DOHH2 (cell line): Measurements from ENCODE around the gene TMPRSS4.

Experiments
- H3F3A ChIP-seq: fragments of 200-600 bp; sonication (generic), shearing (Covaris generic); 2 replicates; pipeline ENCODE4 v1.6.0; 2016; ENCODE audit warnings: antibody characterized with exemption, mild to moderate bottlenecking; ENCODE audit not compliant: control insufficient read depth, insufficient read depth
- H3K27ac ChIP-seq: fragments of 200-600 bp; sonication (generic); 2 replicates; pipeline ENCODE4 v1.5.1; 2014; ENCODE audit warnings: low read depth, mild to moderate bottlenecking, low read length, moderate library complexity
- H3K27me3 ChIP-seq: fragments of 200-600 bp; sonication (generic); 2 replicates; pipeline ENCODE4 v1.6.1; 2014; ENCODE audit warnings: mild to moderate bottlenecking, low read length, mixed read lengths; ENCODE audit not compliant: control insufficient read depth
- H3K36me3 ChIP-seq: fragments of 200-600 bp; sonication (generic); 2 replicates; pipeline ENCODE4 v1.6.1; 2014; ENCODE audit warnings: mild to moderate bottlenecking, low read length, moderate library complexity, mixed read lengths; ENCODE audit not compliant: control insufficient read depth
- H3K4me1 ChIP-seq: fragments of 200-600 bp; sonication (generic); 2 replicates; pipeline ENCODE4 v1.6.1; 2014; ENCODE audit warnings: mild to moderate bottlenecking, low read length, mixed read lengths; ENCODE audit not compliant: control insufficient read depth
- H3K4me2 ChIP-seq: fragments of 200-600 bp; sonication (generic); 2 replicates; pipeline ENCODE4 v1.6.0; 2014; ENCODE audit warnings: mild to moderate bottlenecking, low read length, moderate library complexity
- H3K4me3 ChIP-seq: fragments of 200-600 bp; sonication (generic); 2 replicates; pipeline ENCODE4 v1.5.1; 2014; ENCODE audit warnings: mild to moderate bottlenecking, low read length, mixed read lengths
- H3K79me2 ChIP-seq: fragments of 200-600 bp; sonication (generic); 2 replicates; pipeline ENCODE4 v1.6.1; 2014; ENCODE audit warnings: mild to moderate bottlenecking, low read length, mixed read lengths; ENCODE audit not compliant: control insufficient read depth
- H3K9me2 ChIP-seq: fragments of 200-600 bp; sonication (generic); replicated peaks from 2 replicates; pipeline ENCODE4 v1.6.1; 2014; ENCODE audit warnings: mild to moderate bottlenecking, low read length, mixed read lengths; ENCODE audit not compliant: control insufficient read depth
- H3K9me3 ChIP-seq: fragments of 200-600 bp; sonication (generic); 2 replicates; pipeline ENCODE4 v1.6.1; 2014; ENCODE audit warnings: antibody characterized with exemption, low read length, mixed read lengths; ENCODE audit not compliant: control insufficient read depth, insufficient read depth
- H4K20me1 ChIP-seq: fragments of 200-600 bp; sonication (generic); 2 replicates; pipeline ENCODE4 v1.6.0; 2014; ENCODE audit warnings: low read depth, mild to moderate bottlenecking, antibody characterized with exemption, low read length, moderate library complexity; ENCODE audit not compliant: control insufficient read depth, insufficient read depth
- CTCF ChIP-seq: fragments of 200-600 bp; sonication (generic); IDR thresholded peaks from one replicate; pipeline ENCODE4 v1.5.1; 2014; ENCODE audit warnings: antibody characterized with exemption, mild to moderate bottlenecking, low read depth, low read length; ENCODE audit not compliant: poor library complexity, severe bottlenecking
- EZH2phosphoT487 ChIP-seq: fragments of 200-600 bp; sonication (generic); IDR thresholded peaks from 2 replicates; pipeline ENCODE4 v1.6.1; 2017; ENCODE audit warnings: borderline replicate concordance, mild to moderate bottlenecking, antibody characterized with exemption, low read length, moderate library complexity, mixed read lengths

TMPRSS4 gene

GRCh38 chr11:118048472-118049370 is 28.2 kb upstream of the TMPRSS4 start:
- no peak for TF ChIP-seq CTCF
- TF ChIP-seq EZH2phosphoT487, result no peak
- H3F3A ChIP-seq, result no peaks in the 10 kb centered on the region
- no peaks in the 10 kb centered on the region for H3K9me3 ChIP-seq
- H3K9me2 ChIP-seq, result no peaks in the 10 kb centered on the region
- no peaks in the 10 kb centered on the region for H3K27me3 ChIP-seq
- H3K27ac ChIP-seq, result no peak overlapping the region
- no peak overlapping the region for H3K4me2 ChIP-seq
- no peaks in the 10 kb centered on the region for H4K20me1 ChIP-seq
- peaks cover 26% of the 10 kb centered on the region for H3K4me1 ChIP-seq
- no peaks in the 10 kb centered on the region for H3K79me2 ChIP-seq
- H3K4me3 ChIP-seq, result no peak overlapping the region
- H3K36me3 ChIP-seq, result no peaks in the 10 kb centered on the region

- no peak overlapping the region for H3K4me3 ChIP-seq
- peaks cover 26% of the 10 kb centered on the region for H3K4me1 ChIP-seq
- no peak overlapping the region for H3K27ac ChIP-seq
- no peak overlapping the region for H3K4me2 ChIP-seq
- no peaks in the 10 kb centered on the region for H3K9me3 ChIP-seq
- H3K79me2 ChIP-seq, result no peaks in the 10 kb centered on the region
- no peak for TF ChIP-seq EZH2phosphoT487
- no peak for TF ChIP-seq CTCF
- H4K20me1 ChIP-seq, result no peaks in the 10 kb centered on the region
- H3K36me3 ChIP-seq, result no peaks in the 10 kb centered on the region
- H3K9me2 ChIP-seq, result no peaks in the 10 kb centered on the region
- H3F3A ChIP-seq, result no peaks in the 10 kb centered on the region
- no peaks in the 10 kb centered on the region for H3K27me3 ChIP-seq
These were observed 27.1 kb upstream of the TMPRSS4 start for GRCh38 chr11:118049771-118050170.

- Histone ChIP-seq H3K4me3 (no peak overlapping the region), H3K4me1 (peaks cover 26% of the 10 kb centered on the region), H3K9me2 (no peaks in the 10 kb centered on the region), H3K27ac (no peak overlapping the region), H3K9me3 (no peaks in the 10 kb centered on the region), H3K27me3 (no peaks in the 10 kb centered on the region), H3F3A (no peaks in the 10 kb centered on the region), H4K20me1 (no peaks in the 10 kb centered on the region), H3K4me2 (no peak overlapping the region), H3K79me2 (no peaks in the 10 kb centered on the region), H3K36me3 (no peaks in the 10 kb centered on the region)
- no peak for TF ChIP-seq CTCF
- TF ChIP-seq EZH2phosphoT487, result no peak
These were observed 26.5 kb upstream of the TMPRSS4 start for GRCh38 chr11:118050208-118050891.
